CD4-positive, alpha-beta T cell treated with Interleukin-4 for 1 hour (primary cell): ENCODE data around the gene LHX5.

Source experiments
- DNase-seq, 2 donors: peaks; one replicate each; pipeline ENCODE4 v3.0.0-alpha.2; 2020 to 2022

The LHX5 gene

GRCh38 chr12:113464852-113465719 is 6.6 kb downstream of the LHX5 start:
- no peak for DNase-seq

- no peak for DNase-seq
Observed at GRCh38 chr12:113464452-113464775, 7.3 kb downstream of the LHX5 start.

DNA sequence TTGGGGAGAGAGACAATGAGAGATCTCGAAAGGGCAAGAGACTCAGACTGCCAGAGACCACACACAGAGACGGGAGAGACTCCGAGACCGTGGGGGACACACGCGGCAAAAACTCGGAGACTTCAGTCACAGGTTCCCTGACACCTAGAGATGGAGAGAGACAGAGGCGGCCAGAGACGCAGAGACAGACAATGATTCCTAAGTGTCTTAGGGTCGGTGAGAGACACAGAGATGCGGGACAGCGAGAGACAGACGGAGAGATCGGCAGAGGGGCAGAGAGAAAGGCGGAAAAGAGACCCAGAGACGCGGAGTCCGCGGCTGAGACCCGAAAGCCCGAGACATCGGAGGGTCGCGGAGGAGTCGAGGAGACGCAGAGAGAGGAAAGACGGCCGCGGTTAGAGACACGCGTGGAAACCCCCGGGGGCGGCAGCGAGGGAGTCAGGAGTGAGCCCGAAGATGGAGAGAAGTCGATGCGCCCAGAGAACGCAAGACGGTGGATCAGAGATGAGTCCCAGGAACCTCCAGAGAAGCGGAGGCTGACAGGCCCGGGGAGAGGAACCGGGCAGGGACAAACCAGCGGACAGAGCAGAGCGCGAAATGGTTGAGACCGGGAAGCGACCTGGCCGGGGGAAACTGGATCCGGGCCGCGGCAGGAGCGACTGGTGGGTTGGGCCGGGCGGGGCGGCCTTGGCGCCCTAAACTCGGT is 7.8 kb downstream of the LHX5 start:
- no peak for DNase-seq

GRCh38 chr12:113462998-113463745 is 8.5 kb downstream of the LHX5 start:
- DNase-seq, result no peak

GRCh38 chr12:113462117-113462774 is 9.4 kb downstream of the LHX5 start:
- peak; percentile 62 to 63 for DNase-seq

DNA sequence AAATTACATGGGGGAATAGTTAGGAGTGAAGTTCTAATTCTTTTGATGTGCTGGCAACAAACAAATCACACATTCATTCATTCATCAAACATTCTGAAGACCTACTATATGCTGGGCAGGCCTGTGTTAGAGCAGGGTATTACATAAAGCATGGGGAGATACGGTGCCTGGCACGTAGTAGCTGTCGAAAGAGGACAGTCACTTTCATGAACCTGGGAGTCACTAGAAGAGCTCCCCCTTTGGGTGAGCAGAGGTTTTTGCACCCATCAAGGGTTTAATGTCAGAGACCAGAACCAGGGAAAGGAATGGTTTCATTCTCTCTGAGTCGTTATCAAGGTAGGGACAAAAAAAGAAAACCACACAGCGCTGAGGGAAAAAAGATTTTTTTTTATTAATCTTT is 10.0 kb downstream of the LHX5 start:
- DNase-seq, result no peak

GRCh38 chr12:113459981-113460380 is 11.7 kb downstream of the LHX5 start:
- DNase-seq, result no peak

DNA sequence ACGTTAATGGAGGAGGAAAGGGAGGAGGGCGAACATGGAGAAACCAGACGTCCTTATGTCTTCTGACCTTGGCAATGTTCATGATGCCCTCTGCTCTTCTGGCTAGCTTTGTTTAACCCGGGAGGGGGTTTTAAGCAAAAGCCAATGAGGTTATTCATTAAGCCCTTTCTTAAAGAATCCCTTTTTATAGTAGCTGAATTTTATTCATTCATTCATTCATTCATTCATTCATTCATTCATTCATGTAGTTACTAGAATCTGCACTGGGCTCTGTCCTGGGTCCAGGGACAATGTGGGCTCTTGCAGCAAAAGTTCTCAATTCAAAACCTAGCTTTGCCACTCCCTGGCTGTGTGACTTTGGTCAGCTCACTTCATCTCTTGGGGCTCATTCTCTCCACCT is 14.0 kb downstream of the LHX5 start:
- DNase-seq, result no peak

GRCh38 chr12:113457185-113457584 is 14.5 kb downstream of the LHX5 start:
- no peak for DNase-seq

DNA sequence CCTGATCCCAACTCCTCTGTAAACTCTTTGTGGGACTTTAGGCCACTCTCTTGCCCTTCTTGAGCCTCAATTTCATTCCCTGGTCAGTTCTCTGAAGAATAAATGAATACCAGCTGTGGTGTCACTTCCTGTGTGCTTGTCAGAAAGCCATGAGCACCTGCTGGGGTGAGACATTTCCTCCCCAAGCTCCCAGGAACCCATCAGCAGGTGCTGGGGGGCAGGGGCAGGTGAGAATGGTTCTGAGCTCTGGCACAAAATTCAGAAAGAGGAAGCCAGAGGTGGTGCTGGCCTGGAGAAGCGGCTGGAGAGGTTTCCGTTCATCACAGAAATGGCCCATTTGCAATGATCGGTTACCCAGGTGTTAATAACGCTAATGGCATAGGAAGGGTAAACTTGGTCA is 14.9 kb downstream of the LHX5 start:
- no peak for DNase-seq

DNA sequence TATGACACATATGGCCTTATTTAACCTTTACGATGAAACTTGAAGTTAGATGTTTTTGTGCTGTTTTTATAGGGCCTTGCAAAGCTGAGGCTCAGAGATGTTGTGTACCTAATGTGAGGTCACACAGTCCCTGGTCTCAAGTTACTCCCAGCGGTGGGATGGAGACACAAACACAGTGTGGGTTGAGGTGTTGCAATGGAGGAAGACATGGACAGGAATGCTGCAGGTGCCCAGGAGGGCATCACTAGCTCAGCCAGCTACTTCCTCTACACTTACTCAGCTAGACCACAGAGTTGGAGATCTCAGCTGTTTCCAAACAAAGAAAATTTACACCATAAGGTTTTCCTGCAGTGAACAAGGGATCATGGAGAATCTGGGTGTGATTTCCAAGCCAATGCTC is 15.5 kb downstream of the LHX5 start:
- DNase-seq, result no peak

DNA sequence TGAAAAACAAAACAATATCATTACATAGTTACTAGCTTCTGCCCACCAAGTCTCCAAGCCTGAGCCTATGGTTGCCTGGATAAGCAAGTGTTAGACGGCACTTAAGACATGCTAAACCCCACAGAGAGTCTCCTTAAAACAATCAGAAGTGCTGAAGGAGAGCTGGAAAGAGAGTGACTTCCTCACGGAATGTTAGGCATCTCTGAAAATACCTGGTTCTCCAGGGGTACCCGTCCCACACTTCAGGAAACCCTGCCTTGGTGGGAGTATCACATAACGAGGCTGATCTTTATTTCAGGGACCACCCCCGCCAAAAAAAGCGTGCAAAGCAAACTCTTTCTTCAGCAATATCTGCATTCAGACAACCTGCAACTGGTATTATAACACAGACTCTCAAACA is 18.3 kb downstream of the LHX5 start:
- no peak for DNase-seq

DNA sequence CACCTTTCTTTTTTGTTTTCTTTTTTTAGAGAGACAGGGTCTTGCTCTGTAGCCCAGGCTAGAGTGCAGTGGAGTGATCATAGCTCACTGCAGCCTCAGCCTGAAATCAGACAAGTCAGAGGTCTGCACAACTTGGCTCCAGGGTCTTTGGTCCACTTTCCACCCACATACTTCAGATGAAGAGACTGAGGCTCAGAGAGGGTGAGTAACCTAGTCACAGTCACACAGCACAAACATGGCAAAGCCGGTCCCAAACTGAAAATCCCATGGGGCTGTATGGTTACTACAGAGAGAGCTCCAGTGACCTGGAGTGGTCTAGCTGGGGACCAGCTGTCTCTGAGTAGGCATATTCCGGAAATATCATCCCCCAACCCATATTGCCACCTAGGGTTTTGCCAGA is 19.2 kb downstream of the LHX5 start:
- DNase-seq, result no peak

DNA sequence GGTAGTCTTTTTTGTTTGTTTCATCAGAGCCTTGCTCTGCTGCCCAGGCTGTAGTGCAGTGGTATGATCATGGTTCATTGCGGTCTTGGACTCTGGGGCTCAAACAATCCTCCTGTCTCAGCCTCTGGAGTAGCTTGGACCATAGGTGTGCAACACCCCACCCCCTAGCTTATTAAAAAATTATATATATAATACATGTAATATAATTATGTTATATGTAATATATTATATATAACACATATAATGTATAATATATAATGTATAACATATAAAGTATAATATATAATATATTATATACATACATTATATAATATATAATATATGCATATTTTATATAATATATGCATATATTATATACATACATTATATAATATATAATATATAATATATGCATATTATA is 21.8 kb downstream of the LHX5 start:
- DNase-seq, result no peak

DNA sequence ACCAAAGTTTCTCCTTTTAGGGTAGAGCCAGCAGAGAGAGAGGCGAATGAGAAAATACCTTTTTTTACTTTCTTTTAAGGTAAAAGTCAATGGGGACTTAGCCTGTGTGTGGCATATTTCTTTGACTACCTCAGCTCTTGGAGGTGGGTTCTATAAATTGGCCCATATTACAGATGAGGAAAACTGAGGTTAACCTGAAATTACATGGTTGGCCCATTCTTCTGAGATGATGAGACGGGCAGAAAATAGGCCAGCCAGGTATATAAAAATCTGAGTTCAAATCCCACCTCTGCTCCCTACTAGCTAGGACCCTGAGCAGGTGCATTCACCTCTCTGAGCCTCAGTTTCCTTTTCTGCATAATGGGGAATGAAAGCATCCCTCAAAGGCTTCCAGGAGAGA is 22.4 kb downstream of the LHX5 start:
- DNase-seq, result no peak

DNA sequence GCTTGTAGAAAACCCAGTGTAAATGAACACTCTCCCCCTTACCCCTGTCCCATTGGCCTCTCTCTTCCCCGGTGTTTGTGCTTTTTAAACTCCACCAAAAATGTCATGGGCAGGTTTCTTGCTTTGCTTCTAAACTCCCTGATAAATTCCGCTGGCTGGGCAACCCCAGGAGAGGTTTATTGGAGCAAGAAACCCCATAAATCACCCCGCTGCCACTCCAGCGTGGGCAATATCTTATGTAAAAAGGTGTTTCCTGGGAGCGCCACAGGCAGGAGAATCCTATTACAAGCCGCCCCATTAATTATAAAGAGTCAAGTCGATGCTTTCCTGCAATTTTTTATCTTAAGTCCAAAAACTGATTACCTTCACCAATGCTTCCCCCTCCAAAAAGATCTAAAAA is 22.8 kb downstream of the LHX5 start:
- no peak for DNase-seq

- DNase-seq, result peak in 1 of 2 donors; percentile 17
Observed at GRCh38 chr12:113445544-113446171, 26.0 kb downstream of the LHX5 start.

DNA sequence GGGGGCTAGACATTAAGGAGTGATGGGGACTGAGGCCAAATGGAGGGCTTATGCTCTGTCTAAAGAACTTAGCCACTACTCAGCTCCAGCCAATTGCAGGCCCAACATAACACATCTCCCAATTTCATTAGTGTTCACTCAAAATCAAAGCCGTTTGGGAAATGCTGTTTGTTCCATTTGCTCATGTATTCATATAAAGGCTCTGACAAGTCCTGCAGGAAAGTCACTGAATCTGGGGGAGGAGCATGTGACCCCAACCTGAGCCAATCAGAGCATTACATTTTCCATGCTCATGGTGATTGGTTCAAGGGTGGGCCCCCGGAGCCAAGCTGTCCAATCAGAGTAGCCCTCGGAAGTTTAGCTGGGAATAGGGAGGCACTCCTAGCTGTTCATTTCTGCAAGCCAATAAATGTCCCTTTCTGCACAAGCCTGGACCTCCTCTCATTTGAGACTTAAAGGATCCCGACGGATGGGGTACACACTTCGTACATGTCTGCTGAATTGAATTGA is 28.6 kb downstream of the LHX5 start:
- no peak for DNase-seq

DNA sequence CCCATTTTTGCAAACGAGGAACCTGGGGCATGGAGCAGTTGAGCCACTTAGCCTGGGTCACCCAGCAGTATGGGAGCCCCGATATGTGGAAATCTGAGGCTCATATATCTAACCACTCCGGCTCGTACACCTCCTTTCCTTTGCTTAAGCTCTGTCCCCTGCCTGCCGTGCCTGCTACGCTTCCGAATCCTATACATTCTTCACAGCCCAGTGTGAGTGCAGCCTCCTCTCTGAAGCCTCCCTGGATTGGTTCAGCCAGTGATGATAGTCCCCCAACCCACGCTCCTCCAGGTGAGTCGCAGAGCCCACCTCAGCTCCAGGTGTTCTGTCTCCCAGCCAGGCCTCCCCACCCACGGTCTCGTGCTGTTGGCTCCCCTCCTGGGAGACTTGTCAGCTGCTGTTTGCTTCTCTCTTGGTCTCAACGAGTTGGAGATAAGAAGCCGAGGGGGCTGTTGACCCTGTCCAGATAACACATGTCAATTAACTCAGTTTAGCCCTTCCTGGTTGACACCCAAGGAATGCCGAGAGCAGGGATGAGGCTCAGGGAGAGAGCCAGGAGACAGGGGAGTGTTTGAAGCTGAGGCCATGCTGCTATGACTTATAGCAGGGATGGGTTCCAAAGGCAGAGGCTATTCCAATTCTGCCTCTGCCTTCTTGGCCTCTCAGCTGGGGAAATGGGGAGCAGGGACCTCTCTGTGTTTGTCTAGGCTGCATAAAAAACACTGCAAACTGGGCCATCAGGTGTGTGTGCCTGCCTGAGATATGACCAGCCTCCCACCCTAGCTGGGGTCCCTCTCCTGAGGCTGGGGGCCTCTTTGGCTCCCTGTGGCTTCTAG is 30.5 kb downstream of the LHX5 start:
- DNase-seq, result no peak

DNA sequence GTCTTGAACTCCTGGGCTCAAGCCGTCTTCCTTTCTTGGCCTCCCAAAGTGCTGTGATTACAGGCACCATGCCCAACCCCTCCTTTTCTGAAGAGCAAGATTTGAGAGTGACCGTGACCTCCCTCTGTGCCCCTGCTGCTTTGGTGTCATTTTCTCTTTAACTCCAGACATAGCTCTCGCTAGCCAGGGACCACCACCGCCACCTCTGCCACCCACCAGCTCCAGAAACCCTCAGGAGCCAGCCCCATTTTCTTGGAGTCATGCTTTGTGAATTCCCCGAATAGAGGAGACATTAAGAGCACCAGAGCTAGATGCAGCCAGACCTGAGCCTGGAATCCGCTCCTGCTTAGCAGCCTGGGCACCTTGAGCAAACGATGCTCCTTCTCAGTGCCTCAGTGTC is 31.3 kb downstream of the LHX5 start:
- DNase-seq, result no peak

- DNase-seq, result no peak
Observed at GRCh38 chr12:113439606-113440030, 32.1 kb downstream of the LHX5 start.

DNA sequence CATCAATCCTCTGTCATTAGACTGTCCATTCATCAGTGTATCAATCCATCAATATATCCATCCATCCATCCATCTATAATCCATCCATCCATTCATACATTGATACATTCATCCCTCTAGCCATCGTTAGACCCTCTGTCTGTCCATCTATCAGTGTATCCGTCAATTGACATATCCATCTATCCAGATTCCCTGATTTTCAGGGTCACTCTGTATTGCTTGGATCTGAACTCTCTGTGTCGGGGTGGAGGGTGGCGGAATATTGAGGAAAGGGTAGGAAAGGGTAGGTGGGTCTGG is 32.4 kb downstream of the LHX5 start:
- no peak for DNase-seq
